ENCODE measurements around the gene BCAR3.
A peak's percentile ranks its signal among the peaks of the same experiment; 100 is the strongest.

The BCAR3 gene

GRCh38 chr1:93638981-93639380 is 42.7 kb downstream of the BCAR3 start:
- H2AK5ac ChIP-seq (ENCODE audit: low read length), result no peak overlapping the region
- H3K4me2 ChIP-seq (ENCODE audit: low read length), result peak overlapping the region; percentile 44
- H4K12ac ChIP-seq (ENCODE audit: low read depth, low read length), result no peak overlapping the region
- no peak overlapping the region for H3K4me3 ChIP-seq (ENCODE audit: low read depth, low read length)
- H3K4ac ChIP-seq (ENCODE audit: low read depth, low read length), result no peak overlapping the region
- peaks cover 2% of the 10 kb centered on the region for H3K79me2 ChIP-seq (ENCODE audit: control insufficient read depth, insufficient read depth, low read length, poor library complexity)
- H3K9me3 ChIP-seq (ENCODE audit: insufficient read depth, low read depth, low read length), result peaks cover 4% of the 10 kb centered on the region
- H2BK12ac ChIP-seq (ENCODE audit: low read length), result no peak overlapping the region
- H3K79me1 ChIP-seq (ENCODE audit: low read length), result peaks cover 9% of the 10 kb centered on the region
- no peak overlapping the region for H2AFZ ChIP-seq (ENCODE audit: insufficient read depth, low read length, poor library complexity)
- H4K8ac ChIP-seq (ENCODE audit: low read depth, low read length), result no peak overlapping the region
- no peak overlapping the region for H3K14ac ChIP-seq (ENCODE audit: low read length)
- H3K27ac ChIP-seq (ENCODE audit: low read depth, low read length), result peak overlapping the region; percentile 79
- H3K18ac ChIP-seq (ENCODE audit: low read length), result peak overlapping the region; percentile 55
- no peak overlapping the region for H3K23ac ChIP-seq (ENCODE audit: low read length)
- peak; percentile 95 to 98 for DNase-seq
- H3K4me1 ChIP-seq (ENCODE audit: control insufficient read depth in 1 of 2, insufficient read depth in 2 of 2, low read length in 2 of 2), result peaks cover 15 to 17% of the 10 kb centered on the region in 2 experiments
- H4K91ac ChIP-seq (ENCODE audit: low read depth, low read length), result peak overlapping the region; percentile 7
- H3K36me3 ChIP-seq (ENCODE audit: control insufficient read depth in 1 of 2, insufficient read depth in 2 of 2, low read length in 2 of 2), result peaks cover 6 to 18% of the 10 kb centered on the region in 2 experiments
- H3K27me3 ChIP-seq (ENCODE audit: insufficient read depth, low read length), result no peaks in the 10 kb centered on the region
- peak overlapping the region; percentile 14 for H2BK5ac ChIP-seq (ENCODE audit: low read depth, low read length, poor library complexity)
- no CpG with 5 or more reads among the region's 8 CpGs for WGBS (ENCODE audit: extremely low coverage, insufficient coverage, insufficient read length)
- H3K9ac ChIP-seq (ENCODE audit: low read length), result no peak overlapping the region
- no peak overlapping the region for H2BK120ac ChIP-seq (ENCODE audit: insufficient read depth, low read length, poor library complexity)

GRCh38 chr1:93638307-93638847 is 43.3 kb downstream of the BCAR3 start:
- Histone ChIP-seq H2BK12ac (ENCODE audit: low read length) (peak overlapping the region; percentile 47), H3K4me2 (ENCODE audit: low read length) (peak overlapping the region; percentile 44), H3K79me1 (ENCODE audit: low read length) (peaks cover 9% of the 10 kb centered on the region), H3K4me3 (ENCODE audit: low read depth, low read length) (no peak overlapping the region), H3K4me1 (ENCODE audit: control insufficient read depth in 1 of 2, insufficient read depth in 2 of 2, low read length in 2 of 2) (peaks cover 15 to 17% of the 10 kb centered on the region in 2 experiments), H3K27ac (ENCODE audit: low read depth, low read length) (peak overlapping the region; percentile 79), H4K91ac (ENCODE audit: low read depth, low read length) (peak overlapping the region; percentile 68), H2AK5ac (ENCODE audit: low read length) (no peak overlapping the region), H3K79me2 (ENCODE audit: control insufficient read depth, insufficient read depth, low read length, poor library complexity) (peaks cover 2% of the 10 kb centered on the region), H2AFZ (ENCODE audit: insufficient read depth, low read length, poor library complexity) (no peak overlapping the region), H3K23ac (ENCODE audit: low read length) (no peak overlapping the region), H3K18ac (ENCODE audit: low read length) (no peak overlapping the region), H3K36me3 (ENCODE audit: control insufficient read depth in 1 of 2, insufficient read depth in 2 of 2, low read length in 2 of 2) (peaks cover 6 to 18% of the 10 kb centered on the region in 2 experiments), H2BK120ac (ENCODE audit: insufficient read depth, low read length, poor library complexity) (peak overlapping the region; percentile 79), H3K14ac (ENCODE audit: low read length) (no peak overlapping the region), H3K9me3 (ENCODE audit: insufficient read depth, low read depth, low read length) (peaks cover 4% of the 10 kb centered on the region), H3K4ac (ENCODE audit: low read depth, low read length) (peak overlapping the region; percentile 48), H4K8ac (ENCODE audit: low read depth, low read length) (peak overlapping the region; percentile 67), H4K12ac (ENCODE audit: low read depth, low read length) (no peak overlapping the region), H3K9ac (ENCODE audit: low read length) (no peak overlapping the region), H2BK5ac (ENCODE audit: low read depth, low read length, poor library complexity) (peak overlapping the region; percentile 37), H3K27me3 (ENCODE audit: insufficient read depth, low read length) (no peaks in the 10 kb centered on the region)
- DNase-seq, result peak; percentile 83 to 95
- no CpG with 5 or more reads among the region's 5 CpGs for WGBS (ENCODE audit: extremely low coverage, insufficient coverage, insufficient read length)

GRCh38 chr1:93636712-93637111 is 44.9 kb downstream of the BCAR3 start:
- peak overlapping the region; percentile 40 for H3K14ac ChIP-seq (ENCODE audit: low read length)
- peaks cover 8 to 18% of the 10 kb centered on the region in 2 experiments for H3K36me3 ChIP-seq (ENCODE audit: control insufficient read depth in 1 of 2, insufficient read depth in 2 of 2, low read length in 2 of 2)
- H3K18ac ChIP-seq (ENCODE audit: low read length), result no peak overlapping the region
- no peaks in the 10 kb centered on the region for H3K27me3 ChIP-seq (ENCODE audit: insufficient read depth, low read length)
- H3K4me1 ChIP-seq (ENCODE audit: control insufficient read depth in 1 of 2, insufficient read depth in 2 of 2, low read length in 2 of 2), result peaks cover 15 to 18% of the 10 kb centered on the region in 2 experiments
- H3K4me3 ChIP-seq (ENCODE audit: low read depth, low read length), result no peak overlapping the region
- H4K12ac ChIP-seq (ENCODE audit: low read depth, low read length), result peak overlapping the region; percentile 57
- peaks cover 9% of the 10 kb centered on the region for H3K79me1 ChIP-seq (ENCODE audit: low read length)
- no CpG with 5 or more reads among the region's 3 CpGs for WGBS (ENCODE audit: extremely low coverage, insufficient coverage, insufficient read length)
- DNase-seq, result no peak
- peaks cover 2% of the 10 kb centered on the region for H3K79me2 ChIP-seq (ENCODE audit: control insufficient read depth, insufficient read depth, low read length, poor library complexity)
- H3K4me2 ChIP-seq (ENCODE audit: low read length), result no peak overlapping the region
- H2AK5ac ChIP-seq (ENCODE audit: low read length), result peak overlapping the region; percentile 46
- H2BK5ac ChIP-seq (ENCODE audit: low read depth, low read length, poor library complexity), result peak overlapping the region; percentile 79
- peaks cover 2% of the 10 kb centered on the region for H3K9me3 ChIP-seq (ENCODE audit: insufficient read depth, low read depth, low read length)
- no peak overlapping the region for H3K4ac ChIP-seq (ENCODE audit: low read depth, low read length)
- no peak overlapping the region for H3K23ac ChIP-seq (ENCODE audit: low read length)
- no peak overlapping the region for H2AFZ ChIP-seq (ENCODE audit: insufficient read depth, low read length, poor library complexity)
- peak overlapping the region; percentile 17 for H4K91ac ChIP-seq (ENCODE audit: low read depth, low read length)
- H3K9ac ChIP-seq (ENCODE audit: low read length), result no peak overlapping the region
- H2BK12ac ChIP-seq (ENCODE audit: low read length), result peak overlapping the region; percentile 76
- peak overlapping the region; percentile 66 for H3K27ac ChIP-seq (ENCODE audit: low read depth, low read length)
- H2BK120ac ChIP-seq (ENCODE audit: insufficient read depth, low read length, poor library complexity), result no peak overlapping the region
- no peak overlapping the region for H4K8ac ChIP-seq (ENCODE audit: low read depth, low read length)

GRCh38 chr1:93635614-93636543 is 45.8 kb downstream of the BCAR3 start:
- peaks cover 9% of the 10 kb centered on the region for H3K79me1 ChIP-seq (ENCODE audit: low read length)
- no CpG with 5 or more reads among the region's 14 CpGs for WGBS (ENCODE audit: extremely low coverage, insufficient coverage, insufficient read length)
- DNase-seq, result peak in 1 of 2 donors; percentile 57
- H3K4me2 ChIP-seq (ENCODE audit: low read length), result no peak overlapping the region
- H2BK5ac ChIP-seq (ENCODE audit: low read depth, low read length, poor library complexity), result peak overlapping the region; percentile 8
- H3K79me2 ChIP-seq (ENCODE audit: control insufficient read depth, insufficient read depth, low read length, poor library complexity), result peaks cover 2% of the 10 kb centered on the region
- peak overlapping the region; percentile 32 for H3K14ac ChIP-seq (ENCODE audit: low read length)
- H3K4ac ChIP-seq (ENCODE audit: low read depth, low read length), result no peak overlapping the region
- H4K91ac ChIP-seq (ENCODE audit: low read depth, low read length), result peak overlapping the region; percentile 32
- no peak overlapping the region for H2AFZ ChIP-seq (ENCODE audit: insufficient read depth, low read length, poor library complexity)
- no peak overlapping the region for H2AK5ac ChIP-seq (ENCODE audit: low read length)
- H3K27ac ChIP-seq (ENCODE audit: low read depth, low read length), result peak overlapping the region; percentile 53
- peak overlapping the region; percentile 17 for H2BK12ac ChIP-seq (ENCODE audit: low read length)
- H4K8ac ChIP-seq (ENCODE audit: low read depth, low read length), result peak overlapping the region; percentile 68
- H3K9ac ChIP-seq (ENCODE audit: low read length), result no peak overlapping the region
- peak overlapping the region; percentile 13 for H2BK120ac ChIP-seq (ENCODE audit: insufficient read depth, low read length, poor library complexity)
- no peaks in the 10 kb centered on the region for H3K27me3 ChIP-seq (ENCODE audit: insufficient read depth, low read length)
- no peak overlapping the region for H3K23ac ChIP-seq (ENCODE audit: low read length)
- H3K18ac ChIP-seq (ENCODE audit: low read length), result peak overlapping the region; percentile 71
- H3K36me3 ChIP-seq (ENCODE audit: control insufficient read depth in 1 of 2, insufficient read depth in 2 of 2, low read length in 2 of 2), result peaks cover 10 to 14% of the 10 kb centered on the region in 2 experiments
- peaks cover 15 to 18% of the 10 kb centered on the region in 2 experiments for H3K4me1 ChIP-seq (ENCODE audit: control insufficient read depth in 1 of 2, insufficient read depth in 2 of 2, low read length in 2 of 2)
- H3K4me3 ChIP-seq (ENCODE audit: low read depth, low read length), result no peak overlapping the region
- peak overlapping the region; percentile 26 for H4K12ac ChIP-seq (ENCODE audit: low read depth, low read length)
- peaks cover 3% of the 10 kb centered on the region for H3K9me3 ChIP-seq (ENCODE audit: insufficient read depth, low read depth, low read length)
